HUES64 (cell line): ENCODE measurements around the gene TUBA4B.

Source experiments
- H3K27ac ChIP-seq: 2 replicates; pipeline ENCODE4 v1.7.0; 2013; ENCODE audit warnings: low read depth, low read length, inconsistent platforms
- H3K27me3 ChIP-seq: 2 replicates; pipeline ENCODE4 v1.6.1; 2013; ENCODE audit warnings: mild to moderate bottlenecking, low read length; ENCODE audit not compliant: insufficient read depth
- H3K36me3 ChIP-seq: 2 replicates; pipeline ENCODE4 v1.6.1; 2013; ENCODE audit warnings: mild to moderate bottlenecking, low read length; ENCODE audit not compliant: insufficient read depth
- H3K4me1 ChIP-seq: 2 replicates; pipeline ENCODE4 v1.6.1; 2013; ENCODE audit warnings: mild to moderate bottlenecking, low read length, moderate library complexity; ENCODE audit not compliant: insufficient read depth
- H3K4me3 ChIP-seq: 2 replicates; pipeline ENCODE4 v1.5.1; 2013; ENCODE audit warnings: mild to moderate bottlenecking, low read length, moderate library complexity
- H3K9ac ChIP-seq: 2 replicates; pipeline ENCODE4 v1.6.1; 2013; ENCODE audit warnings: mild to moderate bottlenecking, low read depth, low read length
- H3K9me3 ChIP-seq: 2 replicates; pipeline ENCODE4 v1.6.1; 2013; ENCODE audit warnings: low read depth, low read length; ENCODE audit not compliant: insufficient read depth
- WGBS: fragments of 150-250, 120-280 bp; methylation state at CpG from one replicate; pipeline ENCODE4 v1.1.7; 2013; ENCODE audit warnings: missing lambda C conversion rate; 5-methylcytosine and 5-hydroxymethylcytosine counted together

The TUBA4B gene

DNA sequence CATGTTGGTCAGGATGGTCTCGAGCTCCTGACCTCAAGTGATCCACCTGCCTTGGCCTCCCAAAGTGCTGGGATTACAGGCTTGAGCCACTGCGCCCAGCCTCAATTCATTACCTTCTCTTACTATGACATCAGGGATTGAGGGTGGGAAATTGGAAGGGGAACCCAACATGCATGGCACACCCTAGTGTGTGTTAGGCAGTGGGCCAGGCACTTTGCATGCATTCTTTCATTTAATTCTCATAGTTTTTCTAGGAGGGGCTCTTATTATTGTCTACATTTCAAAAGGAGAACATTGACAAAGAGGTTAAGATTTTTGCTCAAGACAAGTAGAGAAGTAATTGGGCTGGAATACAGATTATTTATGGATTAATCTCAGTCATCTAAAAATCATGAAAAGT lies 15.3 kb downstream of the TUBA4B start:
- H3K4me3 ChIP-seq, result no peak overlapping the region
- no peaks in the 10 kb centered on the region for H3K4me1 ChIP-seq
- H3K27ac ChIP-seq, result no peak overlapping the region
- no peaks in the 10 kb centered on the region for H3K36me3 ChIP-seq
- WGBS, result 80% methylated on average over 1 of the region's 2 CpGs
- peaks cover 5% of the 10 kb centered on the region for H3K27me3 ChIP-seq
- no peak overlapping the region for H3K9ac ChIP-seq
- no peaks in the 10 kb centered on the region for H3K9me3 ChIP-seq

DNA sequence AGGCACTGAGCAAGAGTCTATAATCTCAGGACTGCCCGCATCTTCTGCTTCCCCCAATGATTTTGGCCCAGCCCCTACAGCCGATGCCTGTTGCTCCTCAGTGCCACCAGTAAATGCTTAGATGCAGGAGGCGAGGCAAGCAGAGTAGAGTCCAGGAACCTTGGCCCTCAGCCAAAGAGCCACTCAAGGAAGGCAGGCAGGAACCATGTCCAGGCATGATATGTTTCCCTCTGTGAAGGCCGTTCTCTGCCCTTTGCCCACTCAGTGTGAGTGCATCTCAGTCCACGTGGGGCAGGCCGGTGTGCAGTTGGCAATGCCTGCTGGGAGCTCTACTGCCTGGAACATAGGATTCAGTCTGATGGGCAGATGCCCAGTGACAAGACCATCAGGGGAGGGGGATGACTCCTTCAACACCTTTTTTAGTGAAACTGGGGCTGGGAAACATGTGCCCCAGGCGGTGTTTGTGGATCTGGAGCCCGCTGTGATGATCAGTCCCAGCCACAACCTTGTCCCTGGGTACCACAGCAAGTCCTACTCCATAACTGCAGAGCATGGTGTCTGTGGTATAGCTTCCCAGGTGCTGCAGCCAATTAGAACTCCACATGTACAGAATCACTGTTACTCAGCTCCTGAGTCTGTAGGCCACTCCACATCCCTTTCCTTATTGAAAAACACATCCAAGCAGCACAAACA lies 16.5 kb downstream of the TUBA4B start:
- Histone ChIP-seq H3K36me3 (no peaks in the 10 kb centered on the region), H3K9me3 (no peaks in the 10 kb centered on the region), H3K27ac (no peak overlapping the region), H3K4me3 (no peak overlapping the region), H3K27me3 (peaks cover 5% of the 10 kb centered on the region; the same call in 1 of the 2 replicates), H3K4me1 (peaks cover 4% of the 10 kb centered on the region; the same call in 1 of the 2 replicates), H3K9ac (no peak overlapping the region)
- 90% methylated on average over 8 of the region's 8 CpGs for WGBS

DNA sequence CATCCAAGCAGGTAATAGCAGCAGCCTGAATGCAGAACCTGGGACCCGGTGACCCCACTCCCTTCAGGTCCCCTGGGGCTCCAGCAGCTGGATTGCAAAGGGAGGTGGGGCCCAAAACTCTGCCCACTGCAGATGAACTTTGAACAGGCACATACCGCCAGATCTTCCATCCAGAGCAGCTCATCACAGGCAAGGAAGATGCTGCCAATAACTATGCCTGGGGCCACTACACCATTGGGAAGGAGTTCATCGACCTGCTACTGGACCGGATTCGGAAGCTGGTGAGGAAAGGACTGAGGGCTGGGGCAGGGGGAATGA lies 17.0 kb downstream of the TUBA4B start:
- peaks cover 5% of the 10 kb centered on the region; the same call in 1 of the 2 replicates for H3K4me1 ChIP-seq
- no peaks in the 10 kb centered on the region for H3K36me3 ChIP-seq
- H3K4me3 ChIP-seq, result no peak overlapping the region
- H3K27me3 ChIP-seq, result peaks cover 5% of the 10 kb centered on the region; the same call in 1 of the 2 replicates
- WGBS, result 95% methylated on average over 5 of the region's 5 CpGs
- H3K9ac ChIP-seq, result no peak overlapping the region
- no peaks in the 10 kb centered on the region for H3K9me3 ChIP-seq
- no peak overlapping the region for H3K27ac ChIP-seq

DNA sequence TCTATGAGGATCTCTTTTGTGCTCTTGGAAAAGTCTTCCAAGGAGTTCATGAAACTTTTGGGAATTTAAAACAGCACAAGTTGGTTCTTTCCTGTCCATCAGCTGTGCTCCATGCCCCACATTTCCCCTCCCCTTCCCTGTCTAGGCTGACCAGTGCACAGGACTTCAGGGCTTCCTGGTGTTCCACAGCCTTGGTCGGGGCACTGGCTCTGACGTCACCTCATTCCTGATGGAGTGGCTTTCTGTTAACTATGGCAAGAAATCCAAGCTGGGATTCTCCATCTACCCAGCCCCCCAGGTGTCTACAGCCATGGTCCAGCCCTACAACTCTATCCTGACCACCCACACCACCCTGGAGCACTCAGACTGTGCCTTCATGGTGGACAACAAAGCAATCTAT lies 18.0 kb downstream of the TUBA4B start:
- 94% methylated on average over 2 of the region's 2 CpGs for WGBS
- Histone ChIP-seq H3K4me1 (peaks cover 5% of the 10 kb centered on the region; the same call in 1 of the 2 replicates), H3K4me3 (no peak overlapping the region), H3K27me3 (peaks cover 5% of the 10 kb centered on the region; the same call in 1 of the 2 replicates), H3K27ac (no peak overlapping the region), H3K36me3 (no peaks in the 10 kb centered on the region), H3K9me3 (no peaks in the 10 kb centered on the region), H3K9ac (no peak overlapping the region)

DNA sequence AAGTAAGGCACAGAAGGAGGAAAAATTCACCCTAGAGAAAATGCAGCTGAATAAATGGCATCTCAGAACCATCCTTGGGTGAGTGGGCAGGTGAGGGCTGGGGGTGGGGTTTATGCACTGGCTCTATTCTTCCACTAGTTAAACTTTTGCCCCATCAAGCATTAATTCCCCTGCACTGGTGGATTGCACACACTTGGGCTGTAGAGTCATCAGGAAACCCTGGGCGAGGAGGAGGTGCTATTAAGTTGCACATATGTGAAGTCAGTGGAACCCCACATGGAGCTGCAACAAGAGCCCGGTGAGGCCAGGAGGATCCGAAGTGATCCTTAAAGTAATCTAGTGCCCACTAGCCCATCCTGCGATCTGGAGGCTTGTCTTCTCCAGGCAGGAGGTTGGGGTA lies 19.3 kb downstream of the TUBA4B start:
- Histone ChIP-seq H3K27ac (no peak overlapping the region), H3K4me1 (peaks cover 8% of the 10 kb centered on the region; the same call in 1 of the 2 replicates), H3K9ac (no peak overlapping the region), H3K4me3 (no peak overlapping the region), H3K27me3 (peaks cover 5% of the 10 kb centered on the region; the same call in 1 of the 2 replicates), H3K9me3 (no peaks in the 10 kb centered on the region), H3K36me3 (no peaks in the 10 kb centered on the region)
- 87% methylated on average over 4 of the region's 4 CpGs for WGBS

DNA sequence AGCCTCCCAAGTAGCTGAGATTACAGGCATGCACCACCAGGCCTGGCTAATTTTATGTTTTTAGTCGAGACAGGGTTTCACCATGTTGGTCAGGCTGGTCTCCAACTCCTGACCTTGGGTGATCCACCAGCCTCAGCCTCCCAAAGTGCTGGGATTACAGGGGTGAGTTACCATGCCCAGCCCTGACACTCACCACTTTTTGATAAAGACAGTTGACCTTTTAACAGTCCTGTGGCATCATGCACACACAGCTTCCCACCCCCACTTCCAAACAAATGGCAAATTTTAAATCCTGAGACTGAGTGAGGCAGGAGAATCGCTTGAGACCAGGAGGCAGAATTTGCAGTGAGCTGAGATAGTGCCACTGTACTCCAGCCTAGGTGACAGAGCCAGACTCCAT lies 20.0 kb downstream of the TUBA4B start:
- peaks cover 12% of the 10 kb centered on the region for H3K4me1 ChIP-seq
- no peak overlapping the region for H3K27ac ChIP-seq
- H3K36me3 ChIP-seq, result no peaks in the 10 kb centered on the region
- WGBS, result 95% methylated on average over 2 of the region's 2 CpGs
- no peak overlapping the region for H3K9ac ChIP-seq
- H3K27me3 ChIP-seq, result peaks cover 5% of the 10 kb centered on the region; the same call in 1 of the 2 replicates
- H3K9me3 ChIP-seq, result no peaks in the 10 kb centered on the region
- no peak overlapping the region for H3K4me3 ChIP-seq

DNA sequence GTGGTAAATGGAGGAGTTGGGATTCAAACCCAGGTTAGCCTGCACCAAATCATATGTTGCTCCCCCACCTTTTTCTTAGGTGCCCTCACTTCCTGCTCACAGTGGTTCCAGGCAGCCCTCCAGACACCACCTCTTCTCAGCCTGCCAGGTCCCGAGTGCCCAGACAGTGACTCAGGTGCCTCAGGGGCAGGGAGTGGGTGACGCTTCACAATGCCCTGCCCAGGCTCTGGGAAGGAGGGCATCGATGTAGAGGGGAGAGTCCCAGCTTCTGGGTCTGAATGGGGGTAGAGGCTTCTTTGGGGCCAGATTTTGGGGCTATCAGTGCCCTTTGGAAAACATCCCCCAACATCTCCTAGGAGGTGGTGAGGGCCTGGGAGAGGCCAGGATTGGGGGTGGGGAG lies 20.9 kb downstream of the TUBA4B start:
- H3K4me3 ChIP-seq, result no peak overlapping the region
- H3K9me3 ChIP-seq, result no peaks in the 10 kb centered on the region
- peaks cover 20% of the 10 kb centered on the region for H3K4me1 ChIP-seq
- peaks cover 5% of the 10 kb centered on the region; the same call in 1 of the 2 replicates for H3K27me3 ChIP-seq
- H3K9ac ChIP-seq, result peak overlapping the region; percentile 12; the same call in 1 of the 2 replicates
- H3K36me3 ChIP-seq, result no peaks in the 10 kb centered on the region
- WGBS, result 81% methylated on average over 3 of the region's 3 CpGs
- H3K27ac ChIP-seq, result peak overlapping the region; percentile 59

DNA sequence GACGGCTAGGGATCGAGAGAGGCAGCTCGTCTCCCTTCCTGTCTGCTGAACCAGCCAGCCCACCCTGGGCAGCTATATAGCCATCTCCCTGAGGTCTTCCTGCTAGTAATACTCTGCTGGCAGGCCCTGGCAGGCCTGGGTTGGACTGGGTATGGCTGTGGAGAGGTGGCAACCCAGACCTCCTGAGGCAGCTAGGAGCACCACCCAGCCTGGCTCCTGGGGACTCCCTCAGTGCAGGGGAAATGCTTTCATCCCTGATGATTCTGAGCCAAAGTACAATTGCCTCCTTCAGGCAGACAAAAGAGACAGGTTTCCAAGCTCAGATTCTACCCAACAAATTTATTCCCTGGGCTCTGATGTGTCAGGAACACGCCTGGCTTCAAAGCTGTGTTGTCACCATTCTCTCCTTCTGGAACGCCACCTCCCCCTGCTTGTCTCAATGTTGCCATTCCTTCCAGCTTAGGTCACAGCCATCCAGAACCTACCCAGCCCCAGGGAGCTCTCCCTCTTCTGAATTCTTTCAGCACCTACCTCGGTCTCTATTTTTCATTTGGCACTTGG lies 21.4 kb downstream of the TUBA4B start:
- peaks cover 20% of the 10 kb centered on the region for H3K4me1 ChIP-seq
- no peaks in the 10 kb centered on the region for H3K9me3 ChIP-seq
- no peak overlapping the region for H3K4me3 ChIP-seq
- peak overlapping the region; percentile 59 for H3K27ac ChIP-seq
- 47% methylated on average over 6 of the region's 6 CpGs for WGBS
- H3K9ac ChIP-seq, result peak overlapping the region; percentile 12; the same call in 1 of the 2 replicates
- H3K36me3 ChIP-seq, result no peaks in the 10 kb centered on the region
- H3K27me3 ChIP-seq, result no peaks in the 10 kb centered on the region

DNA sequence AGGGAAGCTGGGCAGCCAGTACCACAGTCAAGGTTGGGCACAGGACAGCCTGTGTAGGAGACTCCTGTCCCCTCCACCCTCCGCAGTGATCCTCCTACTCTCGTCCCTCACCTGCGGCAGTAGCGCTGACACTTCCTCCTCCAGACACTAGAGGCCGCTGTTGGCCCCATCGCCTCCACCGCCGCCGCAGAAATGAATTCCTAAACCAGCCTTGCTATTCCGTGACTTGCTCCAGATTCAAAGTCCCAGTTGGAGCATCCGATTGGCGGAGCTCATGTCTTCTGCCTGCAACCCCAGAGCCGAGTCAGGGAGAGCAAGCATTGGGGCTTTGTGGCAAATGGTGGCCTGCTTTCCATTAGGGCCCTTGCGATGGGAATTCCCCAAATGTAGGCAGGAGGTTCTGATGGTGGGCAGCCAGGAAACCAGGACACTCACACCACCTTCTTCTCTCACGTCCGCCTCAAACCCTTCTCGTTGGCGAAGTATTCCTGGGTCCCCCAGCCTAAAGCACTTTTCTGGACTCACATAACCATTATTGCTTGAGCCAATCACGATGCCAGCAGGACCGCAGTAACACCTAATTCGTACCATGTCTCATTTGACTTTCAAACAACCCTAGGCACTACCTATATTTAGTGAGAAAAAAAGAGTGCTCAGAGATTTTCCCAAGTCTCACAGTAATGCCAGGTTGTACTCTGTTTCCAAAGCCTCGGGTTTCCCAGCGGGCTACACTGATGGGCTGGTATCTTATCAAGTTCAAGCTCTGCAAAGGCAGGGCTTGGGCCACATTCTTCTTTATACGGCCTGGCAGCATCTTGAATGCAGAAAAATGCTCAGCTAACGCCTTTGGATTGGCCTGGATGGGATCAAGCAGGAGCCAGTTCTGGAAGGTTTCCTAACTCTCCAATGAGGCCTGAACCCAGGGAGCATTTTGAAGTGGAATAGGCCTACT lies 24.9 kb downstream of the TUBA4B start:
- peak overlapping the region; percentile 62 for H3K4me3 ChIP-seq
- WGBS, result 31% methylated on average over 25 of the region's 25 CpGs

DNA sequence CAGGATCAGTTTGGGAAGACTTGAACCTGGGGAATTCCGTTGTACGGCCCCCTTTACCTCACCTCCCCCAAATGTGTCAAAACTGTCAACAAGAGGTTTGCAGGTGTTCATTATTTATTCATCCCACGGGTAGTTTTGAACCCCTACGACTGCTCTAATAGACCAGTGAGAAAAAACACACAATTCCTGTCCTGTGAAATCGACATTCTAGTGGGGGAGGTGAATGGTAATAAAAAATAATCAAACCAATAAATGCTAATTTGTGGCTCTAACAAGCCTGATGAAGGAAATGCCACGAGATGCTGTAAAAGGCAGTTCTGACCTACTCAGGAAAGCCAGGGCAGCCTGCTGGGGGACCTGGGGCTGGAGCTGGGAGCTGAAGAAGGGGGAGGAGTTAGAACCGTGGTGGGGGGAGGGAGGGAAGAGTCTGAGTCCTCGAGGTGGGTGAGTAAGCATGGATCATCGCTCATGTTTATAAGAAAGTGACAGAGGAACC lies 25.7 kb downstream of the TUBA4B start:
- peaks cover 13% of the 10 kb centered on the region for H3K36me3 ChIP-seq
- peaks cover 20% of the 10 kb centered on the region for H3K4me1 ChIP-seq
- H3K4me3 ChIP-seq, result peak overlapping the region; percentile 62
- no peaks in the 10 kb centered on the region for H3K27me3 ChIP-seq
- peak overlapping the region; percentile 75; the same call in 1 of the 2 replicates for H3K27ac ChIP-seq
- H3K9ac ChIP-seq, result peak overlapping the region; percentile 32; the same call in 1 of the 2 replicates
- no peaks in the 10 kb centered on the region for H3K9me3 ChIP-seq
- WGBS, result 14% methylated on average over 6 of the region's 9 CpGs

More for the DNA sequence above, 24.9 kb downstream of the TUBA4B start:
- Histone ChIP-seq H3K27ac (peak overlapping the region; percentile 75; the same call in 1 of the 2 replicates), H3K27me3 (no peaks in the 10 kb centered on the region), H3K4me1 (peaks cover 20% of the 10 kb centered on the region), H3K9ac (no peak overlapping the region), H3K36me3 (peaks cover 12% of the 10 kb centered on the region), H3K9me3 (no peaks in the 10 kb centered on the region)
